HUES48 (cell line): ENCODE results near the gene ZBTB43.

Experiments
- H3K27ac ChIP-seq: one replicate; pipeline ENCODE4 v1.7.0; 2013; ENCODE audit warnings: low read depth, low read length, inconsistent platforms
- H3K27me3 ChIP-seq: 2 replicates; pipeline ENCODE4 v1.6.1; 2013; ENCODE audit warnings: mild to moderate bottlenecking, low read length; ENCODE audit not compliant: control insufficient read depth, insufficient read depth
- H3K36me3 ChIP-seq: 2 replicates; pipeline ENCODE4 v1.6.1; 2013; ENCODE audit warnings: low read length; ENCODE audit not compliant: control insufficient read depth, insufficient read depth
- H3K4me1 ChIP-seq: 2 replicates; pipeline ENCODE4 v1.6.1; 2013; ENCODE audit warnings: mild to moderate bottlenecking, low read length; ENCODE audit not compliant: control insufficient read depth, insufficient read depth
- H3K4me3 ChIP-seq: 2 replicates; pipeline ENCODE4 v1.5.1; 2013; ENCODE audit warnings: mild to moderate bottlenecking, low read depth, low read length
- H3K9ac ChIP-seq: 2 replicates; pipeline ENCODE4 v1.6.1; 2013; ENCODE audit warnings: mild to moderate bottlenecking, low read depth, low read length, moderate library complexity
- H3K9me3 ChIP-seq: 2 replicates; pipeline ENCODE4 v1.6.1; 2013; ENCODE audit warnings: low read length; ENCODE audit not compliant: control insufficient read depth, insufficient read depth

ZBTB43 gene

DNA sequence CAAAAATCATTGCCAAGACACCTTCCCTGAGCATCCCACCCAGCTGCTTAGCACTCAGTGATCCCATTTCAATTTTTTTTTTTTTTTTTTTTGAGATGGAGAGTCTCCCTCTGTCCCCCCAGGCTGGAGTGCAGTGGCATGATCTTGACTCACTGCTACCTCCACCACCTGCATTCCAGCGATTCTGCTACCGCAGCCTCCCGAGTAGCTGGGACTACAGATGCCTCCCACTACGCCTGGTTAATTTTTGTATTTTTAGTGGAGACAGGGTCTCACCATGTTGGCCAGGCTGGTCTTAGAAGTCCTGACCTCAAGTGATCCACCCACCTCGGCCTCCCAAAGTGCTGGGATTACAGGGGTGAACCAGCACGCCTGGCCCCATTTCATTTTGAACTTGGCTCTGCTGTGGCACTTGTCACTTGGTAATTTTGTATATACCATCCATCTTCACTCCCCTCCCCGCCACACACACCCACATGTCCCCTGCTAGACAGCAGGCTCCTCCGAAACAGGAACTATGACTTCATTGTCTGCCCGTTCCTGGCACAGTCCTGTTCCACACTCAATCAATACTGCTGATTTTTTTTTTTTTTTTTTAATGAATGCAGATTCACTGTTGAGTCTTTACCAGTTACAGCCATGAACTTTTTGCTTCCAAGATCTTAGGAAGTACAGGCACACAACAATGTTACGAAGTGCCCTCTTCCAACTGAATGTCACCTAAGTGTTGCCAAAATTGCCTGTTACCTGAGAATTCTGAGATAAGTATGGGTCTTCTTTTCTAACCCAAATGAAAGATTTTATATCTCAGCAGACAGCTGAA is 38.3 kb downstream of the ZBTB43 start:
- Histone ChIP-seq H3K9ac (no peak overlapping the region), H3K4me1 (no peaks in the 10 kb centered on the region), H3K27me3 (no peaks in the 10 kb centered on the region), H3K9me3 (no peaks in the 10 kb centered on the region), H3K36me3 (0 out of 2 replicates have a peak, but pooled peaks cover 3% of the 10 kb centered on the region), H3K27ac (no peak overlapping the region), H3K4me3 (no peak overlapping the region)

- Histone ChIP-seq H3K9me3 (no peaks in the 10 kb centered on the region), H3K36me3 (no peaks in the 10 kb centered on the region), H3K27ac (no peak overlapping the region), H3K4me3 (no peak overlapping the region), H3K9ac (no peak overlapping the region), H3K4me1 (no peaks in the 10 kb centered on the region), H3K27me3 (no peaks in the 10 kb centered on the region)
Measured at GRCh38 chr9:126844085-126844484, 39.2 kb downstream of the ZBTB43 start.

DNA sequence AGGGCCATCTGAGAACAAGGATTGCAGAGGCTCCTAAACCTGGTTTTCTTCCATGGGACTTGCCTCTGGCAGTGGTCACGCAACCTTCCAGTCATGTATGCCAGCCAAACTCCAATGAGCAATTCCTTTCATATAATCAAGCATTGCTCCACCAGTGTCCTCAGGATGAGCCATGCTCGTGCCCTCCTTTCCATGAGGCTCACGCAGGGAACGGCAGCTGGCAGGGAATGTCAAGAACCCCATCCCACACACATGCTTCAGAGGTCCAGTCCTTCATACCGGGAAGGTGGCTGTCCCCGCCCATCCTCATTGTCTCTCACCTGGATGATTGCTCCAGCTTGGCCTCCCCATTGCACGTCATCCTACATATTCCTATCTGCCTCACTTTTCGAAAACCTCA is 42.2 kb downstream of the ZBTB43 start:
- Histone ChIP-seq H3K27me3 (no peaks in the 10 kb centered on the region), H3K9ac (no peak overlapping the region), H3K36me3 (no peaks in the 10 kb centered on the region), H3K4me3 (no peak overlapping the region), H3K9me3 (no peaks in the 10 kb centered on the region), H3K4me1 (no peaks in the 10 kb centered on the region), H3K27ac (no peak overlapping the region)

DNA sequence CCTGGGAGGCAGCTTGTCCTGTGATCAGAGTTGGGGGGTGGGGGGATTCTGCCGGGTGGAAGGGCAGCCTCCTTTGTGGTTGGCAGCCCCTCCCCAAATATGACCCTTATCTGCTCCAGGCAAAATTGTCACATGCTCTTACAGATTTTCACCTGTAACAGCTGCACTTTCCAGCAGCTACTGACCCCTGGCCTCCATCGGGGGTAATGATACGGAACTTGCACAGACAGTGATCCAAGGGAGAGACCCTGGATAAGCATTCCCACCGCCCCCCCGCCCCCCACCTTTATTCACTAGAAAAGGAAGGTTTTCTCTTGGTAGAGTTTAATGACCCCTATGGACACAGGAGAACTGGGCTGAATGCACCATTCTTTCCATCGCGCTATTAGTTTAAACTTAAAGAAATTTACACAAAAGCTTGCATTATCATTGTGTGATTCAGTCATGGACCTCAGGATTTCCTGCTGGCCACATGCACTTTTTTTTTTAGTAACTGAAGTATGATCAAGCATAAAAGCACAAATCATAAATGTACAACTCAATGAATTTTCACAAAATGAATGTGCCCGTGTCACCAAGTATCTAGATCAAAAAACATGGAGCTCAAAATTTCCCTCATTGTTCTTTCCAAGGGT is 44.9 kb downstream of the ZBTB43 start:
- no peaks in the 10 kb centered on the region for H3K27me3 ChIP-seq
- no peak overlapping the region for H3K4me3 ChIP-seq
- H3K9ac ChIP-seq: no peak overlapping the region
- no peaks in the 10 kb centered on the region for H3K36me3 ChIP-seq
- H3K27ac ChIP-seq: no peak overlapping the region
- no peaks in the 10 kb centered on the region for H3K4me1 ChIP-seq
- H3K9me3 ChIP-seq: no peaks in the 10 kb centered on the region

GRCh38 chr9:126851286-126851880 is 46.5 kb downstream of the ZBTB43 start:
- H3K27ac ChIP-seq: no peak overlapping the region
- H3K9ac ChIP-seq: no peak overlapping the region
- H3K27me3 ChIP-seq: no peaks in the 10 kb centered on the region
- no peak overlapping the region for H3K4me3 ChIP-seq
- no peaks in the 10 kb centered on the region for H3K36me3 ChIP-seq
- 0 out of 2 replicates have a peak, but pooled peaks cover 5% of the 10 kb centered on the region for H3K4me1 ChIP-seq
- no peaks in the 10 kb centered on the region for H3K9me3 ChIP-seq

- H3K4me3 ChIP-seq: no peak overlapping the region
- H3K4me1 ChIP-seq: 0 out of 2 replicates have a peak, but pooled peaks cover 5% of the 10 kb centered on the region
- H3K9me3 ChIP-seq: no peaks in the 10 kb centered on the region
- H3K9ac ChIP-seq: no peak overlapping the region
- no peaks in the 10 kb centered on the region for H3K27me3 ChIP-seq
- H3K36me3 ChIP-seq: no peaks in the 10 kb centered on the region
- H3K27ac ChIP-seq: no peak overlapping the region
Measured at GRCh38 chr9:126852086-126852688, 47.3 kb downstream of the ZBTB43 start.

GRCh38 chr9:126853667-126854066 is 48.8 kb downstream of the ZBTB43 start:
- H3K9me3 ChIP-seq: no peaks in the 10 kb centered on the region

DNA sequence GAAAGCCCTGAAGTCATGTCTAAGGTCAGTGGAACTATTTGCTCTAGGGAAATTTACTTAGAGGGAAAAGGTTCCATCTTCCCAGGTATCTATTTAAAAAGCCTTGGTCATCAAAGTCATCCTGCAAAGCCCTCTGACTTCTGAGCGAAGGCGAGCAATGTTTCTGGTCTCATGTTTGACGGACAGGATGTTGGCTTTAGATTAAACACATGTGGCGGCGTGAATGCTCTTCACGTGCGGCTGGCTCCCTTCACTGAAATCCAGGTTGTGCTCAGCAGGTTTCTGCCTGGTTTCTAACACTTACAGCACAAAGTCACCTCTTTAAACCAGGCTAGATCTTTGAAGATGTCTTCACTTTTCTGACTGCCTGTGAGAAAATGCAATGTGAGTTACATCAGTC is 49.9 kb downstream of the ZBTB43 start:
- no peak overlapping the region for H3K4me3 ChIP-seq
- H3K9me3 ChIP-seq: no peaks in the 10 kb centered on the region
- H3K27ac ChIP-seq: no peak overlapping the region
- H3K4me1 ChIP-seq: 0 out of 2 replicates have a peak, but pooled peaks cover 5% of the 10 kb centered on the region
- no peaks in the 10 kb centered on the region for H3K36me3 ChIP-seq
- no peak overlapping the region for H3K9ac ChIP-seq
- H3K27me3 ChIP-seq: no peaks in the 10 kb centered on the region

More at GRCh38 chr9:126853667-126854066, 48.8 kb downstream of the ZBTB43 start:
- Histone ChIP-seq H3K4me3 (no peak overlapping the region), H3K27me3 (no peaks in the 10 kb centered on the region), H3K36me3 (no peaks in the 10 kb centered on the region), H3K9ac (no peak overlapping the region), H3K4me1 (0 out of 2 replicates have a peak, but pooled peaks cover 5% of the 10 kb centered on the region), H3K27ac (no peak overlapping the region)

- Histone ChIP-seq H3K36me3 (no peaks in the 10 kb centered on the region), H3K4me3 (no peak overlapping the region), H3K4me1 (peaks cover 7% of the 10 kb centered on the region; the same call in 1 of the 2 replicates), H3K9ac (no peak overlapping the region), H3K27me3 (no peaks in the 10 kb centered on the region), H3K27ac (no peak overlapping the region), H3K9me3 (no peaks in the 10 kb centered on the region)
Measured at GRCh38 chr9:126856326-126856877, 51.6 kb downstream of the ZBTB43 start.

- no peaks in the 10 kb centered on the region for H3K9me3 ChIP-seq
- H3K27me3 ChIP-seq: no peaks in the 10 kb centered on the region
- no peak overlapping the region for H3K9ac ChIP-seq
- H3K4me3 ChIP-seq: no peak overlapping the region
- H3K4me1 ChIP-seq: peaks cover 17% of the 10 kb centered on the region
- no peaks in the 10 kb centered on the region for H3K36me3 ChIP-seq
- H3K27ac ChIP-seq: no peak overlapping the region
Measured at GRCh38 chr9:126857261-126857960, 52.6 kb downstream of the ZBTB43 start.
